Measurements from ENCODE around the gene PKD1L1.

Gene PKD1L1

DNA sequence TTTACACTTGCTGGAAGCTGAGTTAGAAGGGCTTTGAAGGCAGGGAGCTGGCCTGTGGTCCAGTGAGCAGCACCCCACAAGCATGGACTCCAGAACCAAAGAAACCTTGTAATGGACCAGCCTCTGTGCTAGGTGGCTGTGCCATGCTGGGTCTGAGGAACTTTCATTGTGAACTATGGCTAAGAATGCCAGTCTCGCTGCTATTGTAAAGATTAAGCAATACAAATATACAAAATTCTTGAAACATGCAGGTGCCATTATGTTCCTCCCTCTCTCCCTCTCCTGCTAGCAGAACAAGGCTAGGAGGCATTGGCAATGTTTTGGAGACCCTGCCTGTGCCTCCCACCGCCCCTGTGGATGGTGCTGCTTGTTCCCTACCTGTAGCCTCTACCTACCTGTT, 105.0 kb downstream of the PKD1L1 start:
- TF ChIP-seq, protein P1, sequence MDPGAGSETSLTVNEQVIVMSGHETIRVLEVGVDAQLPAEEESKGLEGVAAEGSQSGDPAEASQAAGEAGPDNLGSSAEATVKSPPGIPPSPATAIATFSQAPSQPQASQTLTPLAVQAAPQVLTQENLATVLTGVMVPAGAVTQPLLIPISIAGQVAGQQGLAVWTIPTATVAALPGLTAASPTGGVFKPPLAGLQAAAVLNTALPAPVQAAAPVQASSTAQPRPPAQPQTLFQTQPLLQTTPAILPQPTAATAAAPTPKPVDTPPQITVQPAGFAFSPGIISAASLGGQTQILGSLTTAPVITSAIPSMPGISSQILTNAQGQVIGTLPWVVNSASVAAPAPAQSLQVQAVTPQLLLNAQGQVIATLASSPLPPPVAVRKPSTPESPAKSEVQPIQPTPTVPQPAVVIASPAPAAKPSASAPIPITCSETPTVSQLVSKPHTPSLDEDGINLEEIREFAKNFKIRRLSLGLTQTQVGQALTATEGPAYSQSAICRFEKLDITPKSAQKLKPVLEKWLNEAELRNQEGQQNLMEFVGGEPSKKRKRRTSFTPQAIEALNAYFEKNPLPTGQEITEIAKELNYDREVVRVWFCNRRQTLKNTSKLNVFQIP (CRISPR knock-in tag; IDR thresholded peaks at IDR 0.05; ENCODE audit: borderline replicate concordance, low read depth): no peak
- TF ChIP-seq CSDC2 (CRISPR knock-in tag; IDR thresholded peaks at IDR 0.05) (no peak), ISL1 (CRISPR knock-in tag; IDR thresholded peaks at IDR 0.05) (no peak), TCF4 (CRISPR knock-in tag; IDR thresholded peaks at IDR 0.05; ENCODE audit: borderline replicate concordance) (no peak), ZFP30 (CRISPR knock-in tag; IDR thresholded peaks at IDR 0.05) (no peak), ARNTL (CRISPR knock-in tag; IDR thresholded peaks at IDR 0.05; ENCODE audit: borderline replicate concordance, low read depth) (no peak), GLIS3 (CRISPR knock-in tag; IDR thresholded peaks at IDR 0.05) (no peak), OSR1 (CRISPR knock-in tag; IDR thresholded peaks at IDR 0.05) (no peak), BACH2 (CRISPR knock-in tag; IDR thresholded peaks at IDR 0.05; ENCODE audit: borderline replicate concordance) (no peak), TOX (CRISPR knock-in tag; IDR thresholded peaks at IDR 0.05; ENCODE audit: borderline replicate concordance) (no peak), RARB (CRISPR knock-in tag; IDR thresholded peaks at IDR 0.05) (no peak), ZNF8 (CRISPR knock-in tag; IDR thresholded peaks at IDR 0.05) (no peak), PPARA (CRISPR knock-in tag; IDR thresholded peaks at IDR 0.05; ENCODE audit: borderline replicate concordance) (no peak)
- TF ChIP-seq, protein P2, sequence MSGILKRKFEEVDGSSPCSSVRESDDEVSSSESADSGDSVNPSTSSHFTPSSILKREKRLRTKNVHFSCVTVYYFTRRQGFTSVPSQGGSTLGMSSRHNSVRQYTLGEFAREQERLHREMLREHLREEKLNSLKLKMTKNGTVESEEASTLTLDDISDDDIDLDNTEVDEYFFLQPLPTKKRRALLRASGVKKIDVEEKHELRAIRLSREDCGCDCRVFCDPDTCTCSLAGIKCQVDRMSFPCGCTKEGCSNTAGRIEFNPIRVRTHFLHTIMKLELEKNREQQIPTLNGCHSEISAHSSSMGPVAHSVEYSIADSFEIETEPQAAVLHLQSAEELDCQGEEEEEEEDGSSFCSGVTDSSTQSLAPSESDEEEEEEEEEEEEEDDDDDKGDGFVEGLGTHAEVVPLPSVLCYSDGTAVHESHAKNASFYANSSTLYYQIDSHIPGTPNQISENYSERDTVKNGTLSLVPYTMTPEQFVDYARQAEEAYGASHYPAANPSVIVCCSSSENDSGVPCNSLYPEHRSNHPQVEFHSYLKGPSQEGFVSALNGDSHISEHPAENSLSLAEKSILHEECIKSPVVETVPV (CRISPR knock-in tag; IDR thresholded peaks at IDR 0.05): no peak
- TF ChIP-seq, protein P3, sequence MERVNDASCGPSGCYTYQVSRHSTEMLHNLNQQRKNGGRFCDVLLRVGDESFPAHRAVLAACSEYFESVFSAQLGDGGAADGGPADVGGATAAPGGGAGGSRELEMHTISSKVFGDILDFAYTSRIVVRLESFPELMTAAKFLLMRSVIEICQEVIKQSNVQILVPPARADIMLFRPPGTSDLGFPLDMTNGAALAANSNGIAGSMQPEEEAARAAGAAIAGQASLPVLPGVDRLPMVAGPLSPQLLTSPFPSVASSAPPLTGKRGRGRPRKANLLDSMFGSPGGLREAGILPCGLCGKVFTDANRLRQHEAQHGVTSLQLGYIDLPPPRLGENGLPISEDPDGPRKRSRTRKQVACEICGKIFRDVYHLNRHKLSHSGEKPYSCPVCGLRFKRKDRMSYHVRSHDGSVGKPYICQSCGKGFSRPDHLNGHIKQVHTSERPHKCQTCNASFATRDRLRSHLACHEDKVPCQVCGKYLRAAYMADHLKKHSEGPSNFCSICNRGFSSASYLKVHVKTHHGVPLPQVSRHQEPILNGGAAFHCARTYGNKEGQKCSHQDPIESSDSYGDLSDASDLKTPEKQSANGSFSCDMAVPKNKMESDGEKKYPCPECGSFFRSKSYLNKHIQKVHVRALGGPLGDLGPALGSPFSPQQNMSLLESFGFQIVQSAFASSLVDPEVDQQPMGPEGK (CRISPR knock-in tag; IDR thresholded peaks at IDR 0.05; ENCODE audit: borderline replicate concordance): no peak
- TF ChIP-seq, protein P4, sequence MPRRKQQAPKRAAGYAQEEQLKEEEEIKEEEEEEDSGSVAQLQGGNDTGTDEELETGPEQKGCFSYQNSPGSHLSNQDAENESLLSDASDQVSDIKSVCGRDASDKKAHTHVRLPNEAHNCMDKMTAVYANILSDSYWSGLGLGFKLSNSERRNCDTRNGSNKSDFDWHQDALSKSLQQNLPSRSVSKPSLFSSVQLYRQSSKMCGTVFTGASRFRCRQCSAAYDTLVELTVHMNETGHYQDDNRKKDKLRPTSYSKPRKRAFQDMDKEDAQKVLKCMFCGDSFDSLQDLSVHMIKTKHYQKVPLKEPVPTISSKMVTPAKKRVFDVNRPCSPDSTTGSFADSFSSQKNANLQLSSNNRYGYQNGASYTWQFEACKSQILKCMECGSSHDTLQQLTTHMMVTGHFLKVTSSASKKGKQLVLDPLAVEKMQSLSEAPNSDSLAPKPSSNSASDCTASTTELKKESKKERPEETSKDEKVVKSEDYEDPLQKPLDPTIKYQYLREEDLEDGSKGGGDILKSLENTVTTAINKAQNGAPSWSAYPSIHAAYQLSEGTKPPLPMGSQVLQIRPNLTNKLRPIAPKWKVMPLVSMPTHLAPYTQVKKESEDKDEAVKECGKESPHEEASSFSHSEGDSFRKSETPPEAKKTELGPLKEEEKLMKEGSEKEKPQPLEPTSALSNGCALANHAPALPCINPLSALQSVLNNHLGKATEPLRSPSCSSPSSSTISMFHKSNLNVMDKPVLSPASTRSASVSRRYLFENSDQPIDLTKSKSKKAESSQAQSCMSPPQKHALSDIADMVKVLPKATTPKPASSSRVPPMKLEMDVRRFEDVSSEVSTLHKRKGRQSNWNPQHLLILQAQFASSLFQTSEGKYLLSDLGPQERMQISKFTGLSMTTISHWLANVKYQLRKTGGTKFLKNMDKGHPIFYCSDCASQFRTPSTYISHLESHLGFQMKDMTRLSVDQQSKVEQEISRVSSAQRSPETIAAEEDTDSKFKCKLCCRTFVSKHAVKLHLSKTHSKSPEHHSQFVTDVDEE (CRISPR knock-in tag; IDR thresholded peaks at IDR 0.05): no peak
- ATAC-seq: no peak

DNA sequence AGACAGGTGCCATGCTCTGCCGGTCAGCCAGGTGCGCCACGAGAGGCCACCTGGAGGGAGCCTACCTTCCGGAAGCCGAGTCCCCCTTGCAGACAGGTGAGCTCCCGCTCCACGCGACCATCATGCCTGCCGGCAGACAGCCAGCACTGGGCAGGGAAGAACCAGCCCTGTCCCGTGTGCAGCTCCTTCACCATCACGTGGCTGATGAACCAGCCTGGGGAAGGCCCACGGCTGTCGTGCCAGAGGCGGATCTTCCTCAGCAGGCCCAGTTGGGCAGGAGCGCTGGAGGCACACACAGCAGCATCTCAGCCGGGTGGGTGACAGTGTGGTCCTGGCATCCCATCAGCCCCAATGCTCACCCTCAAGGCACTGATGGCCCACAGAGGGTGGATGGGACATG, 108.9 kb downstream of the PKD1L1 start:
- no peak for ATAC-seq
- TF ChIP-seq SNAI2 (CRISPR knock-in tag; IDR thresholded peaks at IDR 0.05) (no peak), TOX (CRISPR knock-in tag; IDR thresholded peaks at IDR 0.05; ENCODE audit: borderline replicate concordance) (no peak), BACH2 (CRISPR knock-in tag; IDR thresholded peaks at IDR 0.05; ENCODE audit: borderline replicate concordance) (no peak), OSR1 (CRISPR knock-in tag; IDR thresholded peaks at IDR 0.05) (no peak), ARNTL (CRISPR knock-in tag; IDR thresholded peaks at IDR 0.05; ENCODE audit: borderline replicate concordance, low read depth) (no peak)
- TF ChIP-seq, protein P4 (CRISPR knock-in tag; IDR thresholded peaks at IDR 0.05): no peak

DNA sequence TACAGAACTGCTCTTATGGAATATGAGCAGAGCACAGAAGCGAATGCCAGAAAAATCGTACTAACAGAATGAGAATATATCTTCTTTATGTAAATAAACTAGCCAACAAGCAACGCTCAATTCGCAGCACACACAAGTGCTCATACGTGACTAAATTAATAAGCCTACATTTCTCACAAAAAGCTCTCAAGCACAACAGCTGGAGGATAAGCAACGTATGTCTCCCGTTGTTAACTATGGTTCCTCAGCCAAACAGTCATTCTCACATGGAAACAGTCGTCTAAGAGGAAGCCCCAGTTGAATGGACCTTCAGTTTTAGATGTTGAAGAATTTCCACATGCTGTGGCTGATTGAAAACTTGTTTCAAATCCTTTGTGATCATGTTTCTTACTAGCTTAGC, 110.4 kb downstream of the PKD1L1 start:
- ATAC-seq: no peak
- no peak for TF ChIP-seq ZNF8 (CRISPR knock-in tag; IDR thresholded peaks at IDR 0.05)
- TF ChIP-seq, protein P5, sequence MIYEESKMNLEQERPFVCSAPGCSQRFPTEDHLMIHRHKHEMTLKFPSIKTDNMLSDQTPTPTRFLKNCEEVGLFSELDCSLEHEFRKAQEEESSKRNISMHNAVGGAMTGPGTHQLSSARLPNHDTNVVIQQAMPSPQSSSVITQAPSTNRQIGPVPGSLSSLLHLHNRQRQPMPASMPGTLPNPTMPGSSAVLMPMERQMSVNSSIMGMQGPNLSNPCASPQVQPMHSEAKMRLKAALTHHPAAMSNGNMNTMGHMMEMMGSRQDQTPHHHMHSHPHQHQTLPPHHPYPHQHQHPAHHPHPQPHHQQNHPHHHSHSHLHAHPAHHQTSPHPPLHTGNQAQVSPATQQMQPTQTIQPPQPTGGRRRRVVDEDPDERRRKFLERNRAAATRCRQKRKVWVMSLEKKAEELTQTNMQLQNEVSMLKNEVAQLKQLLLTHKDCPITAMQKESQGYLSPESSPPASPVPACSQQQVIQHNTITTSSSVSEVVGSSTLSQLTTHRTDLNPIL (CRISPR knock-in tag; IDR thresholded peaks at IDR 0.05; ENCODE audit: low read depth): no peak
- TF ChIP-seq SNAI2 (CRISPR knock-in tag; IDR thresholded peaks at IDR 0.05): no peak
- TF ChIP-seq TOX (CRISPR knock-in tag; IDR thresholded peaks at IDR 0.05; ENCODE audit: borderline replicate concordance): no peak
- TF ChIP-seq, protein P1 (CRISPR knock-in tag; IDR thresholded peaks at IDR 0.05; ENCODE audit: borderline replicate concordance, low read depth): no peak
- no peak for TF ChIP-seq ESRRG (CRISPR knock-in tag; IDR thresholded peaks at IDR 0.05)
- TF ChIP-seq ZFP3 (CRISPR knock-in tag; IDR thresholded peaks at IDR 0.05): no peak
- TF ChIP-seq ARNTL (CRISPR knock-in tag; IDR thresholded peaks at IDR 0.05; ENCODE audit: borderline replicate concordance, low read depth): no peak
- TF ChIP-seq GLIS3 (CRISPR knock-in tag; IDR thresholded peaks at IDR 0.05): no peak
- no peak for TF ChIP-seq OSR1 (CRISPR knock-in tag; IDR thresholded peaks at IDR 0.05)
- TF ChIP-seq BACH2 (CRISPR knock-in tag; IDR thresholded peaks at IDR 0.05; ENCODE audit: borderline replicate concordance): no peak
- no peak for TF ChIP-seq CSDC2 (CRISPR knock-in tag; IDR thresholded peaks at IDR 0.05)
- no peak for TF ChIP-seq RARB (CRISPR knock-in tag; IDR thresholded peaks at IDR 0.05)
